ENCODE data around the gene HCFC1.
"Not testable (repeated sequence)": the region's sequence is repeated elsewhere in the genome, so short reads cannot be mapped to it uniquely, and the experiment has no call there.

HCFC1 gene

GRCh38 chrX:154008521-154008920, 36.9 kb upstream of the HCFC1 start:
- DNase-seq (ENCODE audit: low read depth), result no peak

- no peak for DNase-seq (ENCODE audit: low read depth)
Measured at GRCh38 chrX:154006947-154007346, 35.3 kb upstream of the HCFC1 start.

- DNase-seq (ENCODE audit: low read depth), result no peak
Measured at GRCh38 chrX:154004315-154004714, 32.7 kb upstream of the HCFC1 start.

GRCh38 chrX:154002215-154002719, 30.6 kb upstream of the HCFC1 start:
- DNase-seq (ENCODE audit: low read depth), result no peak

- no peak for DNase-seq (ENCODE audit: low read depth)
Measured at GRCh38 chrX:154000051-154000450, 28.4 kb upstream of the HCFC1 start.

GRCh38 chrX:153999359-154000037, 27.9 kb upstream of the HCFC1 start:
- no peak for DNase-seq (ENCODE audit: low read depth)

GRCh38 chrX:153995504-153995903, 23.9 kb upstream of the HCFC1 start:
- DNase-seq (ENCODE audit: low read depth), result no peak

GRCh38 chrX:153994398-153994797, 22.8 kb upstream of the HCFC1 start:
- DNase-seq (ENCODE audit: low read depth), result not testable (repeated sequence)

- no peak for DNase-seq (ENCODE audit: low read depth)
Measured at GRCh38 chrX:153993978-153994377, 22.4 kb upstream of the HCFC1 start.

- DNase-seq (ENCODE audit: low read depth), result no peak
Measured at GRCh38 chrX:153993079-153993478, 21.5 kb upstream of the HCFC1 start.

GRCh38 chrX:153992180-153992579, 20.6 kb upstream of the HCFC1 start:
- no peak for DNase-seq (ENCODE audit: low read depth)

GRCh38 chrX:153991013-153991580, 19.5 kb upstream of the HCFC1 start:
- no peak for DNase-seq (ENCODE audit: low read depth)

- DNase-seq (ENCODE audit: low read depth), result no peak
Measured at GRCh38 chrX:153989973-153990655, 18.5 kb upstream of the HCFC1 start.

- no peak for DNase-seq (ENCODE audit: low read depth)
Measured at GRCh38 chrX:153988493-153988892, 16.9 kb upstream of the HCFC1 start.

- no peak for DNase-seq (ENCODE audit: low read depth)
Measured at GRCh38 chrX:153984351-153985178, 12.9 kb upstream of the HCFC1 start.

GRCh38 chrX:153983321-153983801, 11.7 kb upstream of the HCFC1 start:
- DNase-seq (ENCODE audit: low read depth), result no peak

GRCh38 chrX:153981771-153982533, 10.3 kb upstream of the HCFC1 start:
- no peak for DNase-seq (ENCODE audit: low read depth)

- no peak for DNase-seq (ENCODE audit: low read depth)
Measured at GRCh38 chrX:153981231-153981630, 9.6 kb upstream of the HCFC1 start.

- DNase-seq (ENCODE audit: low read depth), result not testable (repeated sequence)
Measured at GRCh38 chrX:153980394-153980793, 8.8 kb upstream of the HCFC1 start.

- no peak for DNase-seq (ENCODE audit: low read depth)
Measured at GRCh38 chrX:153974726-153975286, 3.2 kb upstream of the HCFC1 start.
